Stomach (tissue), 4 donors: Measurements from ENCODE around the gene MATN1.

Source experiments
- EP300 ChIP-seq: sonication (generic); formaldehyde crosslinking; IDR thresholded peaks from one replicate; pipeline ENCODE4 v1.6.1; 2017; ENCODE audit warnings: antibody characterized with exemption
- POLR2A ChIP-seq, 4 donors: fragments of 450-650 bp; IDR thresholded peaks; one replicate each; pipeline ENCODE4 v1.6.1; 2016; ENCODE audit warnings: antibody characterized with exemption in 4 of 4, control low read depth in 2 of 4, mild to moderate bottlenecking in 1 of 4, moderate library complexity in 1 of 4
- POLR2AphosphoS5 ChIP-seq, 3 donors: sonication (generic); formaldehyde crosslinking; IDR thresholded peaks; one replicate each; pipeline ENCODE4 v1.6.1; 2016; ENCODE audit warnings: antibody characterized with exemption in 3 of 3
- TF ChIP-seq, protein P1 (sequence below), 7 experiments: fragments of 450-650 bp in 4 of 7; fragments of 200-600 bp in 3 of 7; sonication (generic) in 3 of 7; IDR thresholded peaks; one replicate each; pipeline ENCODE4 v1.5.1; 2016 to 2019; ENCODE audit warnings: antibody characterized with exemption in 7 of 7, control low read depth in 2 of 7, mild to moderate bottlenecking in 1 of 7

DNA sequence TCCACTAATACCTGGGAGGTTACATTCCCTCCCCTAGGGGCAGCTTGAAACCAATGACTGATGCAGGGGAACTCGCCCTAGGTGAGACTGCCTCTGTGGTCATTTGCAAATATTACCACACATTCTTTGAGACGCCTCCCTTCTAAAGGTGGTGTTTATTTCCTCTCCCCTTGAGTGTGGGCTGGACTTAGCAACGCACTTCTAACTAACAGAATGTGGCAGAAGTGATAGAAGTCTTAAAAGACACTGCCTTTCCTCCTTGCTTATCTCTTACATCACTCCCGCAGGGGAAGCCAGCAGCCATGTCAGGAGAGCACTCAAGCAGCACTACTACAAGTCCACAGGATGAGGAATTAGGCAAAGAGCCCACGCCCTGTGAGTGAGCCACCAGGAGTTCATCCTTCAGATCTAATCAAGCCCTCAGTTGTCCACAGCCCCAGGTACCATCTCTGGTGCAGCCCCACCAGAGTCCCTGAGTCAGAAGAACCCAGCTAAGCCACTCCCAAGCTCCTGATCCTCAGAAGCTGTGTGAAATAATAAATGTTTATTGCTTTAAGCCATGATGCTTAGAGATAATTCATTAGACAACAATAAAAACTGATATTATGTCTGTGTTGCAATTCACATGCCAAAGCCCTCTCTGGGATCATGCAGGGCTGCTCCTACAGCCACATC lies 14.8 kb upstream of the MATN1 start:
- TF ChIP-seq POLR2A (IDR thresholded peaks at IDR 0.05) (no peak), POLR2AphosphoS5 (IDR thresholded peaks at IDR 0.05) (no peak), EP300 (no peak)
- TF ChIP-seq, protein P1, sequence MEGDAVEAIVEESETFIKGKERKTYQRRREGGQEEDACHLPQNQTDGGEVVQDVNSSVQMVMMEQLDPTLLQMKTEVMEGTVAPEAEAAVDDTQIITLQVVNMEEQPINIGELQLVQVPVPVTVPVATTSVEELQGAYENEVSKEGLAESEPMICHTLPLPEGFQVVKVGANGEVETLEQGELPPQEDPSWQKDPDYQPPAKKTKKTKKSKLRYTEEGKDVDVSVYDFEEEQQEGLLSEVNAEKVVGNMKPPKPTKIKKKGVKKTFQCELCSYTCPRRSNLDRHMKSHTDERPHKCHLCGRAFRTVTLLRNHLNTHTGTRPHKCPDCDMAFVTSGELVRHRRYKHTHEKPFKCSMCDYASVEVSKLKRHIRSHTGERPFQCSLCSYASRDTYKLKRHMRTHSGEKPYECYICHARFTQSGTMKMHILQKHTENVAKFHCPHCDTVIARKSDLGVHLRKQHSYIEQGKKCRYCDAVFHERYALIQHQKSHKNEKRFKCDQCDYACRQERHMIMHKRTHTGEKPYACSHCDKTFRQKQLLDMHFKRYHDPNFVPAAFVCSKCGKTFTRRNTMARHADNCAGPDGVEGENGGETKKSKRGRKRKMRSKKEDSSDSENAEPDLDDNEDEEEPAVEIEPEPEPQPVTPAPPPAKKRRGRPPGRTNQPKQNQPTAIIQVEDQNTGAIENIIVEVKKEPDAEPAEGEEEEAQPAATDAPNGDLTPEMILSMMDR (IDR thresholded peaks at IDR 0.05) = no peak
